IPS-11a (cell line): ENCODE measurements around the gene VSIG10L2.

Experiments used
- H3K4me3 ChIP-seq: one replicate; pipeline ENCODE4 v1.5.1; 2013; ENCODE audit warnings: low read depth, low read length, control low read depth

VSIG10L2 gene

GRCh38 chr11:125929445-125930075 is 16.3 kb upstream of the VSIG10L2 start:
- no peak overlapping the region for H3K4me3 ChIP-seq

GRCh38 chr11:125930076-125930450 is 15.8 kb upstream of the VSIG10L2 start:
- H3K4me3 ChIP-seq = no peak overlapping the region

GRCh38 chr11:125931116-125931515 is 14.7 kb upstream of the VSIG10L2 start:
- H3K4me3 ChIP-seq = no peak overlapping the region

GRCh38 chr11:125931668-125932067 is 14.2 kb upstream of the VSIG10L2 start:
- H3K4me3 ChIP-seq = no peak overlapping the region

- no peak overlapping the region for H3K4me3 ChIP-seq
Measured at GRCh38 chr11:125932301-125932700, 13.5 kb upstream of the VSIG10L2 start.

GRCh38 chr11:125933030-125933813 is 12.6 kb upstream of the VSIG10L2 start:
- no peak overlapping the region for H3K4me3 ChIP-seq

- no peak overlapping the region for H3K4me3 ChIP-seq
Measured at GRCh38 chr11:125934473-125934872, 11.4 kb upstream of the VSIG10L2 start.

- no peak overlapping the region for H3K4me3 ChIP-seq
Measured at GRCh38 chr11:125935056-125935455, 10.8 kb upstream of the VSIG10L2 start.

- H3K4me3 ChIP-seq = no peak overlapping the region
Measured at GRCh38 chr11:125935618-125936199, 10.1 kb upstream of the VSIG10L2 start.

GRCh38 chr11:125938418-125938817 is 7.4 kb upstream of the VSIG10L2 start:
- H3K4me3 ChIP-seq = no peak overlapping the region

- no peak overlapping the region for H3K4me3 ChIP-seq
Measured at GRCh38 chr11:125939081-125939521, 6.7 kb upstream of the VSIG10L2 start.

GRCh38 chr11:125940145-125940544 is 5.7 kb upstream of the VSIG10L2 start:
- H3K4me3 ChIP-seq = no peak overlapping the region

GRCh38 chr11:125941267-125941618 is 4.6 kb upstream of the VSIG10L2 start:
- H3K4me3 ChIP-seq = no peak overlapping the region

- no peak overlapping the region for H3K4me3 ChIP-seq
Measured at GRCh38 chr11:125941619-125942611, 3.9 kb upstream of the VSIG10L2 start.

GRCh38 chr11:125942771-125943428 is 2.9 kb upstream of the VSIG10L2 start:
- H3K4me3 ChIP-seq = no peak overlapping the region

- no peak overlapping the region for H3K4me3 ChIP-seq
Measured at GRCh38 chr11:125943661-125944349, 2.0 kb upstream of the VSIG10L2 start.

GRCh38 chr11:125944350-125945010 is 1.4 kb upstream of the VSIG10L2 start:
- H3K4me3 ChIP-seq = no peak overlapping the region

GRCh38 chr11:125945011-125945796 is 640 bp upstream of the VSIG10L2 start:
- H3K4me3 ChIP-seq = no peak overlapping the region
